Measurements from ENCODE around the gene AREL1. TPM values are rescaled to one million over a fixed set of nuclear protein-coding genes. Genes with fewer than 3 reads are reported as not detected.

The AREL1 gene
- total and polyA plus RNA-seq, 2 of the 8 experiments (the other 6 are each of a cell fraction or from before 2014, with no cell fraction given) = 31.4 to 49.1 TPM

- H3K14ac ChIP-seq (ENCODE audit: insufficient read length) = no peak overlapping the region
- H3K79me1 ChIP-seq (ENCODE audit: low read depth, low read length) = no peaks in the 10 kb centered on the region
- 84% methylated on average over 5 of the region's 5 CpGs; no CpG with 5 or more reads in 1 of the 2 experiments for WGBS, 2 experiments (ENCODE audit: extremely low coverage in 1 of 2, insufficient coverage in 1 of 2, insufficient read length in 1 of 2, insufficient replicate concordance in 2 of 2, low coverage in 1 of 2, low lambda C conversion rate in 2 of 2, missing lambda C conversion rate in 1 of 2)
- H4K8ac ChIP-seq (ENCODE audit: extremely low read depth, insufficient read depth, low read length) = no peak overlapping the region
- H4K5ac ChIP-seq (ENCODE audit: insufficient read length, low read depth, low read length) = no peak overlapping the region
- H2BK5ac ChIP-seq (ENCODE audit: low read depth, low read length) = no peak overlapping the region
- no peak for FAIRE-seq
- no peak overlapping the region for H3K9ac ChIP-seq (replicated peaks in 1 of 4; ENCODE audit: extremely low read depth in 1 of 4, low read depth in 3 of 4, low read length in 3 of 4)
- H2AK5ac ChIP-seq (ENCODE audit: low read depth, low read length) = no peak overlapping the region
- H3K4me3 ChIP-seq (ENCODE audit: extremely low read depth in 1 of 4, insufficient read depth in 2 of 4, low read depth in 3 of 4, low read length in 4 of 4) = no peak overlapping the region
- no peak overlapping the region for H3K56ac ChIP-seq (replicated peaks; ENCODE audit: insufficient read length, low read depth, low read length)
- no peak overlapping the region for H3K4me2 ChIP-seq (ENCODE audit: insufficient read depth in 1 of 2, low read depth in 2 of 2, low read length in 2 of 2)
- no peak overlapping the region for H3K4ac ChIP-seq (replicated peaks; ENCODE audit: insufficient read length, low read depth, low read length)
- H3K36me3 ChIP-seq (ENCODE audit: control insufficient read depth in 2 of 4, insufficient read depth in 4 of 4, low read length in 3 of 4) = no peaks in the 10 kb centered on the region
- DNase-seq (ENCODE audit: low read depth in 1 of 2, low spot score in 2 of 2) = no peak
- H3K23me2 ChIP-seq (ENCODE audit: low read depth, low read length) = no peaks in the 10 kb centered on the region; the same call in 1 of the 2 replicates
- H3K4me1 ChIP-seq (replicated peaks in 1 of 4; ENCODE audit: control insufficient read depth in 3 of 4, insufficient read depth in 4 of 4, low read length in 3 of 4) = peaks cover 0 to under 1% (median 0%) of the 10 kb centered on the region in 4 experiments; a peak in 2 of 7 replicates
- no peaks in the 10 kb centered on the region for H3K9me3 ChIP-seq (ENCODE audit: insufficient read depth in 2 of 2, low read depth in 1 of 2, low read length in 1 of 2)
- POLR2A ChIA-PET (ENCODE audit: partially characterized antibody) = interaction anchor here (1.3 kb wide), 1 partner anchor 23 kb away, joined by 3 read pairs; no protein-coding TSS in a partner anchor
- H2AFZ ChIP-seq (ENCODE audit: low read length) = no peak overlapping the region
- no peak overlapping the region for H4K91ac ChIP-seq (replicated peaks; ENCODE audit: insufficient read length, low read length)
- no peak overlapping the region for H2BK12ac ChIP-seq (ENCODE audit: low read depth, low read length)
- no peak overlapping the region for H2BK15ac ChIP-seq (ENCODE audit: low read length)
- H2BK20ac ChIP-seq (ENCODE audit: low read length) = 0 out of 2 replicates have a peak overlapping the region, but pooled peaks have one; percentile 32
- no peak overlapping the region for H3K23ac ChIP-seq (ENCODE audit: insufficient read length)
- no peak overlapping the region for H3K27ac ChIP-seq (ENCODE audit: low read depth, low read length)
- no peaks in the 10 kb centered on the region for H3K79me2 ChIP-seq (ENCODE audit: control insufficient read depth in 1 of 2, insufficient read depth in 2 of 2, low read length in 2 of 2)
- CTCF ChIA-PET (ENCODE audit: partially characterized antibody) = interaction anchor here (0.7 to 2.1 kb wide), 7 partner anchors 10 to 114 kb away, joined by 3 to 11 read pairs (median 5); partner anchors contain the start of gene LTBP2
- no peaks in the 10 kb centered on the region; a peak in 1 of 7 replicates for H3K27me3 ChIP-seq (replicated peaks in 1 of 4; ENCODE audit: control insufficient read depth in 3 of 4, extremely low read depth in 1 of 4, insufficient read depth in 3 of 4, low read length in 3 of 4)
- no peak overlapping the region for H3K18ac ChIP-seq (ENCODE audit: extremely low read depth, low read length)
- no peaks in the 10 kb centered on the region for H4K20me1 ChIP-seq (replicated peaks in 1 of 2; ENCODE audit: control insufficient read depth in 1 of 2, insufficient read depth in 2 of 2, low read length in 2 of 2)
- no peak overlapping the region for H2BK120ac ChIP-seq (replicated peaks; ENCODE audit: low read depth, low read length)
- TF ChIP-seq BRCA1 (IDR thresholded peaks at IDR 0.05; ENCODE audit: low read depth, low read length) (no peak), BACH1 (IDR thresholded peaks at IDR 0.05; ENCODE audit: low read length) (no peak), EGR1 (IDR thresholded peaks at IDR 0.05; ENCODE audit: borderline replicate concordance, low read depth, low read length) (no peak), ATF2 (IDR thresholded peaks at IDR 0.05; ENCODE audit: low read length) (no peak), NRF1 (IDR thresholded peaks at IDR 0.05; ENCODE audit: low read depth, low read length) (no peak), RFX5 (IDR thresholded peaks at IDR 0.05; ENCODE audit: borderline replicate concordance, low read depth, low read length) (no peak), TBP (IDR thresholded peaks at IDR 0.05; ENCODE audit: low read depth, low read length) (no peak), E2F6 (IDR thresholded peaks at IDR 0.05) (no peak), JUND (IDR thresholded peaks at IDR 0.05; ENCODE audit: low read length) (no peak), SP1 (IDR thresholded peaks at IDR 0.05; ENCODE audit: low read depth, low read length) (no peak), BCL11A (IDR thresholded peaks at IDR 0.05; ENCODE audit: low read depth in 2 of 2, low read length in 2 of 2) (no peak), CBX5 (IDR thresholded peaks at IDR 0.05; ENCODE audit: low read depth, low read length) (no peak), SP4 (IDR thresholded peaks at IDR 0.05; ENCODE audit: low read length) (no peak)
Observed at GRCh38 chr14:74622257-74622656, 90.6 kb downstream of the AREL1 start.
